NCI-H1048 (cell line): ENCODE results near the gene POU2F1.

Source experiments
- DNase-seq: peaks from one replicate; lab custom pipeline; 2025; lab: John Stamatoyannopoulos, UW

POU2F1 gene

GRCh38 chr1:167220537-167221125, at the start of gene POU2F1:
Gene POU2F1 (plus strand): TSS chr1:167220886. CDS start chr1:167220898, 12 bp downstream.
- DNase-seq, result peak; percentile 100

- no peak for DNase-seq
Measured at GRCh38 chr1:167171286-167171929, 49.3 kb upstream of the POU2F1 start.

- DNase-seq, result no peak
Measured at GRCh38 chr1:167173516-167174184, 47.0 kb upstream of the POU2F1 start.

- no peak for DNase-seq
Measured at GRCh38 chr1:167175901-167176300, 44.8 kb upstream of the POU2F1 start.

GRCh38 chr1:167178831-167179230, 41.9 kb upstream of the POU2F1 start:
- DNase-seq, result no peak

- DNase-seq, result no peak
Measured at GRCh38 chr1:167182571-167183320, 37.9 kb upstream of the POU2F1 start.

GRCh38 chr1:167184081-167184480, 36.6 kb upstream of the POU2F1 start:
- DNase-seq, result no peak

- DNase-seq, result no peak
Measured at GRCh38 chr1:167185062-167185461, 35.6 kb upstream of the POU2F1 start.

- no peak for DNase-seq
Measured at GRCh38 chr1:167185974-167186657, 34.6 kb upstream of the POU2F1 start.

GRCh38 chr1:167186771-167187170, 33.9 kb upstream of the POU2F1 start:
- DNase-seq, result no peak

GRCh38 chr1:167190747-167191237, 29.9 kb upstream of the POU2F1 start:
- no peak for DNase-seq

- no peak for DNase-seq
Measured at GRCh38 chr1:167191958-167192357, 28.7 kb upstream of the POU2F1 start.

GRCh38 chr1:167194182-167194581, 26.5 kb upstream of the POU2F1 start:
- no peak for DNase-seq

GRCh38 chr1:167196166-167196565, 24.5 kb upstream of the POU2F1 start:
- no peak for DNase-seq

- DNase-seq, result no peak
Measured at GRCh38 chr1:167197236-167197635, 23.4 kb upstream of the POU2F1 start.

- no peak for DNase-seq
Measured at GRCh38 chr1:167197692-167198091, 23.0 kb upstream of the POU2F1 start.

GRCh38 chr1:167198518-167199133, 22.1 kb upstream of the POU2F1 start:
- DNase-seq, result no peak

GRCh38 chr1:167199656-167200055, 21.0 kb upstream of the POU2F1 start:
- DNase-seq, result no peak

- DNase-seq, result no peak
Measured at GRCh38 chr1:167200272-167200671, 20.4 kb upstream of the POU2F1 start.

- no peak for DNase-seq
Measured at GRCh38 chr1:167200749-167201148, 19.9 kb upstream of the POU2F1 start.

- peak; percentile 20 for DNase-seq
Measured at GRCh38 chr1:167202049-167202448, 18.6 kb upstream of the POU2F1 start.
